Activated T-cell treated with anti-CD3 and anti-CD28 coated beads, Interleukin-2, amount 50 U/mL, for 1 hour (primary cell): Measurements from ENCODE around the gene SCN4B.

Source experiments
- DNase-seq: peaks from one replicate; pipeline ENCODE4 v3.0.0-alpha.2; 2020

SCN4B gene

DNA sequence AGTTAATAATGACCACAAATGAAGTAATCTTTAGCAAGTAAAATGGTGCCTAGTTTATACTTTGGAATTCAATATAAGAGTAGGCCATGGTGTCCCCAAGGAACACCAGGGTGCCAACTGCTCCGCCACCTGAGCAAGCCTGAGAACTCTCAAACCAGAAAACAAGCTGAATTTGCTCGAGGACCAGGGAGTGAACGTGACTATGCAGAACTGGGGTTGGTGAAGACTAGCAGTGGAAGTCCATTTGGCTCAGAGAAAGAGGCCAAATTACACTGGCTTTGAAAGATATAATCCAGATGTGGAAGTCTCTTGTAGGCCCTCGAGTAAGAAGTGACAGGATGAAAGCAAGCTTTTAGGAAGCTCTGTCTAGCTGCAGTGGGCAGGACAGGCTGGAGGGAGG, 57.1 kb downstream of the SCN4B start:
- no peak for DNase-seq

DNA sequence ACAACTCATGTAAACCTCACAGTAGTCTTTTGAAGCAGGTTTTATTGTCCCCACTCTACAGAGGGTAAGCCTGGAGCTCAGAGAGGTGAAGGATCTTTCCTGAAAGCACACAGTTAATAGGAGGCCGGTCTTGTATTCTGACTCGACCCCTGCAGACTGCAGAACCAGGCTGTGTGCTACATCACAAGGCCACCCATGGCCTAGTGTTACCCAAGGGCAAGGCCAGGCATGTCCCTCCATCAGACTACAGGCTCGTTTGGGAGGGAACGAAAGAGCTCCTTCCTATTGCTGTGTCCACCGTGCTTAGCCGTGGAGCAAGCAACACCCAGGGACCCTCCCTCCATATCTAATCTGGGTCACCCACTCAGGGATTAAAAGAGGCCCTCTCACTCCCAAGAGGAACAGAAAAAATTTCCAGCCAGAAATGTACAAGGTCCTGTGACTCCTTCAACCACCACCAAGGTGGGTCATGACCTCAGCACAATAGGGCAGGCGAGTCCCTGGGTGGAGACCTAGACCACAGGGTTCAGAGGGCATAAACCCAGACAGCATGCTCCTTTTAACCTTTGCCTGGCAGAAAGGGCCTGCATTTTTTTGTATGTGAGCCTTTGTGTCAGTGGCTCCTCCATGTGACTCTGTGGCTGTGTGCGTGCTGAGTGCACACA, 59.6 kb downstream of the SCN4B start:
- no peak for DNase-seq

- no peak for DNase-seq
These were observed 60.9 kb downstream of the SCN4B start for GRCh38 chr11:118091690-118092089.

DNA sequence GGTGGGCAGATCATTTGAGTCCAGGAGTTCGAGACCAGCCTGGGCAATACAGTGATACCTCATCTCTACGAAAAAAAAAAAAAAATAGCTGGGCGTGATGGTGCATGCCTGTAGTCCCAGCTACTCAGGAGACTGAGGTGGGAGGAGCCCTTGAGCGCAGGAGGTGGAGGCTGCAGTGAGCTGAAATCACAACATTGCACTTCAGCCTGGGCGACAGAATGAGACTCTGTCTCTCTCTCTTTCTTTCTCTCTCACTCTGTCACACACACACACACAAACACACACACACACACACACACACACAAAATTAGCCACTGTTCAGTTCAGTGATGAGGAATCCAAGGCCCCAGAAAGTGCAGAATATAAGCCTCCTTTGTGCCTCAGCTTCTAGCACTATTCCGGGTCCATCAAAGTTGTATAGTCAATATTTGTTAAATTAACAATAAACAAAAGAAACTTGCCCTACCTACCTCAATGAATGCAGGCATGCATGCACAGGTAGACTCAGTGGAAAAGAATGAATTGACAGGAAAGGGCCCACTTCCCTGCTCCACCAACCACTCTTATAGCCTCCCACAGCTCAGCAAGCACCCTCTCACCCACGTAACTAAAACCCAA, 62.0 kb downstream of the SCN4B start:
- DNase-seq: no peak

- no peak for DNase-seq
These were observed 64.1 kb downstream of the SCN4B start for GRCh38 chr11:118088531-118088930.

GRCh38 chr11:118087931-118088330, 64.7 kb downstream of the SCN4B start:
- no peak for DNase-seq

DNA sequence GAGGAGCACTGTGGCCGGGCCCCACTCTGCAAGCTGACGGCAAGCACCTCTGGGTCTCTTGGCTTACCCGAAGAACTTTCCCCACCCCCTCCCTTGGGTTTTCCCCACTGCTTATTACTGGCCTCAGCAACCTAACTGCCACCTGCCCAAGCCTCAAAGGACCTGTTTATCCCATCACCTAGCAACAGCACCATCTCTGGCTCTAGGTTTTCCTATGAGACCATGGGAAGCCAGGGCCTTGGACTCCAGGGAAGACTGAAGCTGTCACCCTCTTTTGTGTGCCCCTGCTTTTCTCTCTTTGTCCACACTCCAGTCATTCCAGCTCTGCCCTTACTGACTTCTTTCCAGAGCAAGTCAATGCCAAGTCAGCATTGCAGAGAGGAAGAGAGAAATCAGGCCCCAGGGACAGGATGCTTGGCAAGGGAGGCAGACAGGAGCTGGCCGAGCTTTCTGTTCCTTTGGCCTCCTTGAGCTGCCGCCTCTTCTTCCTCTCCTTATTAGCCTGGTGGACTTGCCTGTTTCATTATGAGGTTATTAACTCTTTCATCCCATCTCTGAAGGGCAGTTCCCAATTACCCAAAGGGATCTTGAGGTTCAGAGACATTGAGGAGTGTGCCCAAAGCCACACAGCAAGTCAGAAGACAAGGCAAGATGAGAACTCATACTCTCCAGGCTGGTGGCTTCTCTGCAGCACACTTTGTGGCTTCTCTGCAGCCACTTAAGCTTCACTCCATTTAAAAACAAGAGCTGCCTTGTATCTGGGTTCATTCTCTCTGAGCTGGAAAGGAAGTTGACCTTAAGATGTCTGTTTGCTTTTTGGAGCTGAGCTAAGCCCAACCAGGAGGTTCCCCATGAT, 65.5 kb downstream of the SCN4B start, which contains the start of gene SMIM35:
SMIM35 (minus strand) TSS at position 51 of the 856 bp plus-strand sequence. CDS start 206 bp downstream, outside the sequence.
- no peak for DNase-seq

- no peak for DNase-seq
These were observed 68.0 kb downstream of the SCN4B start for GRCh38 chr11:118084656-118085055.

- DNase-seq: no peak
These were observed 68.4 kb downstream of the SCN4B start for GRCh38 chr11:118084247-118084646.
